WTC11 (cell line): ENCODE data around the gene MARVELD2. TPM values are rescaled to one million over a fixed set of nuclear protein-coding genes. Genes with fewer than 3 reads are reported as not detected.
"Not testable (repeated sequence)": the region's sequence is repeated elsewhere in the genome, so short reads cannot be mapped to it uniquely, and the experiment has no call there.

ENCODE experiments used
- ATAC-seq: fragments of 200-7000 bp; cut with Tn5 transposase; 2 replicates; pipeline ENCODE4 v1.10.0; 2021; ENCODE audit warnings: mild to moderate bottlenecking, moderate library complexity
- CTCF ChIA-PET: fragments of 300-600 bp; sonication (Branson Sonifier 250); formaldehyde crosslinking; loops from one replicate; lab custom pipeline; 2021; ENCODE audit warnings: antibody characterized with exemption; lab: Charles Lee
- POLR2A ChIA-PET: fragments of 350-600 bp; sonication (Branson Sonifier 250); formaldehyde crosslinking; loops from one replicate; lab custom pipeline; 2021; ENCODE audit warnings: antibody characterized with exemption; lab: Charles Lee
- DNase-seq: peaks from one replicate; pipeline ENCODE4 v3.0.0; 2021; ENCODE audit warnings: low spot score
- H3K27ac Mint-ChIP-seq: 2 replicates; pipeline ENCODE4 v1.8.0; 2021; ENCODE audit warnings: mixed read lengths
- H3K27me3 Mint-ChIP-seq: 2 replicates; pipeline ENCODE4 v1.8.0; 2021; ENCODE audit warnings: low read depth, mild to moderate bottlenecking, moderate library complexity, mixed read lengths
- H3K36me3 Mint-ChIP-seq: 2 replicates; pipeline ENCODE4 v1.8.0; 2021; ENCODE audit warnings: mixed read lengths
- H3K4me1 Mint-ChIP-seq: 2 replicates; pipeline ENCODE4 v1.8.0; 2022; ENCODE audit warnings: mixed read lengths
- H3K4me3 Mint-ChIP-seq: 2 replicates; pipeline ENCODE4 v1.8.0; 2021; ENCODE audit warnings: mild to moderate bottlenecking, moderate library complexity, mixed read lengths
- H3K9me3 Mint-ChIP-seq: 2 replicates; pipeline ENCODE4 v1.8.0; 2021; ENCODE audit warnings: mixed read lengths
- CBFB ChIP-seq: sonication (generic); formaldehyde crosslinking; IDR thresholded peaks from 2 replicates; pipeline ENCODE4 v1.8.1; 2022; ENCODE audit warnings: mild to moderate bottlenecking, low read depth, missing genetic modification reagents
- ELF4 ChIP-seq: sonication (generic); formaldehyde crosslinking; IDR thresholded peaks from 2 replicates; pipeline ENCODE4 v1.8.1; 2022; ENCODE audit warnings: low read depth, mild to moderate bottlenecking, moderate library complexity, missing genetic modification reagents
- GABPB1 ChIP-seq: sonication (generic); formaldehyde crosslinking; IDR thresholded peaks from 2 replicates; pipeline ENCODE4 v1.8.1; 2023; ENCODE audit warnings: mild to moderate bottlenecking, missing genetic modification reagents
- GTF2I ChIP-seq: fragments of 250-450 bp; sonication (Bioruptor Pico); conservative IDR thresholded peaks from 2 replicates; pipeline ENCODE4 v1.4.0; 2021; ENCODE audit warnings: mild to moderate bottlenecking
- JUN ChIP-seq: sonication (generic); formaldehyde crosslinking; IDR thresholded peaks from 2 replicates; pipeline ENCODE4 v1.8.0; 2023; ENCODE audit warnings: mild to moderate bottlenecking, missing genetic modification reagents
- KAT7 ChIP-seq: sonication (generic); formaldehyde crosslinking; IDR thresholded peaks from 2 replicates; pipeline ENCODE4 v1.8.1; 2023; ENCODE audit warnings: missing genetic modification reagents, mild to moderate bottlenecking, borderline replicate concordance
- NFE2L1 ChIP-seq: sonication (generic); formaldehyde crosslinking; IDR thresholded peaks from 2 replicates; pipeline ENCODE4 v1.8.1; 2023; ENCODE audit warnings: missing genetic modification reagents
- NR2C2 ChIP-seq: sonication (generic); formaldehyde crosslinking; IDR thresholded peaks from 2 replicates; pipeline ENCODE4 v1.8.0; 2022; ENCODE audit warnings: mild to moderate bottlenecking, missing genetic modification reagents
- ZNF263 ChIP-seq: sonication (generic); formaldehyde crosslinking; IDR thresholded peaks from 2 replicates; pipeline ENCODE4 v1.8.1; 2022; ENCODE audit warnings: low read depth, mild to moderate bottlenecking, moderate library complexity, missing genetic modification reagents
- ZNF423 ChIP-seq: fragments of 250-450 bp; sonication (Bioruptor Pico); IDR thresholded peaks from 2 replicates; pipeline ENCODE4 v2.1.2; 2022; ENCODE audit warnings: mild to moderate bottlenecking, moderate library complexity
- ZNF671 ChIP-seq: fragments of 250-450 bp; sonication (Bioruptor Pico); IDR thresholded peaks from 2 replicates; pipeline ENCODE4 v1.8.0; 2021; ENCODE audit warnings: mild to moderate bottlenecking
- total RNA-seq: library from RNA; stranded (reverse); gene quantifications from 3 replicates; pipeline ENCODE4 v1.2.3, GENCODE V29; 2021
- TF ChIP-seq, protein P1 (sequence below): sonication (generic); formaldehyde crosslinking; IDR thresholded peaks from 2 replicates; pipeline ENCODE4 v1.8.0; 2023; ENCODE audit warnings: missing genetic modification reagents, mild to moderate bottlenecking, borderline replicate concordance
- TF ChIP-seq, protein P2 (sequence below): sonication (generic); formaldehyde crosslinking; conservative IDR thresholded peaks from 2 replicates; pipeline ENCODE4 v1.8.1; 2023; ENCODE audit warnings: mild to moderate bottlenecking, low read depth, missing genetic modification reagents, moderate library complexity
- TF ChIP-seq, protein P3 (sequence below): fragments of 250-450 bp; sonication (Bioruptor Pico); IDR thresholded peaks from 2 replicates; pipeline ENCODE4 v1.9.0; 2021; ENCODE audit warnings: mild to moderate bottlenecking, borderline replicate concordance

MARVELD2 gene
- total RNA-seq, 1 experiment from 2014 or later: 28.6 TPM

DNA sequence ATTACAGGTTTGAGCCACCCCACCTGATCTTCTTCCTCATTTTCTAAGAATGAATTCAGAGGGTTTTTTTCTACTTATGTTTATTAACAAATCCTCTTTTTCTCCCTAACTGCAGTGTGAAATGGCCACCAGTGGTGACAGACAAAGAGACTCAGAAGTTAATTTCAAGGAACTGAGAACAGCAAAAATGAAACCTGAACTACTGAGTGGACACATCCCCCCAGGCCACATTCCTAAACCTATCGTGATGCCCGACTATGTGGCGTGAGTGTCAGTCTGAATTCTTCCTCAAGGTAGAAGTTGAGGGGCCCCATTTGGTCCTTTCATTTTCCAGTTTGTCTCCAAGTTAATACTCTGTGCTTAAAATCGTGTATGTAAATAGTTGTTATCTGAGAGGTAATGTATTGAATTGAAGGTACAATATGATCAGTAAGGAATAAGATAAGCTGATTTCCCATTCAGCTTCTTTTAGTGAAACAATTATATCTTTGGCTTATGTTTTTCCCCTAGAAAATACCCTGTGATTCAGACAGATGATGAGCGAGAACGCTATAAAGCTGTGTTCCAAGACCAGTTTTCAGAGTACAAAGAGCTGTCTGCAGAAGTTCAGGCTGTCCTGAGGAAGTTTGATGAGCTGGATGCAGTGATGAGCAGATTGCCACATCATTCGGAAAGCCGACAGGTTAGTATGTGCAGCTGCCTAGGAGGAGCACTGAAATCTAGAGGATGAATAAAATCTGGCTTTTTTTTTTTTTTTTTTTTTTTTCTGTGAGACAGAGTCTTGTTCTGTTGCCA, 17.7 kb downstream of the MARVELD2 start:
- H3K9me3 Mint-ChIP-seq: no peaks in the 10 kb centered on the region
- DNase-seq: no peak
- POLR2A ChIA-PET: interaction anchor here (0.7 kb wide), 2 partner anchors 17 to 48 kb away, joined by 4 to 8 read pairs; partner anchors contain the start of gene MARVELD2
- peaks cover 33% of the 10 kb centered on the region for H3K36me3 Mint-ChIP-seq
- no peaks in the 10 kb centered on the region for H3K4me1 Mint-ChIP-seq
- ATAC-seq: no peak
- no peaks in the 10 kb centered on the region for H3K27me3 Mint-ChIP-seq
- TF ChIP-seq, protein P1, sequence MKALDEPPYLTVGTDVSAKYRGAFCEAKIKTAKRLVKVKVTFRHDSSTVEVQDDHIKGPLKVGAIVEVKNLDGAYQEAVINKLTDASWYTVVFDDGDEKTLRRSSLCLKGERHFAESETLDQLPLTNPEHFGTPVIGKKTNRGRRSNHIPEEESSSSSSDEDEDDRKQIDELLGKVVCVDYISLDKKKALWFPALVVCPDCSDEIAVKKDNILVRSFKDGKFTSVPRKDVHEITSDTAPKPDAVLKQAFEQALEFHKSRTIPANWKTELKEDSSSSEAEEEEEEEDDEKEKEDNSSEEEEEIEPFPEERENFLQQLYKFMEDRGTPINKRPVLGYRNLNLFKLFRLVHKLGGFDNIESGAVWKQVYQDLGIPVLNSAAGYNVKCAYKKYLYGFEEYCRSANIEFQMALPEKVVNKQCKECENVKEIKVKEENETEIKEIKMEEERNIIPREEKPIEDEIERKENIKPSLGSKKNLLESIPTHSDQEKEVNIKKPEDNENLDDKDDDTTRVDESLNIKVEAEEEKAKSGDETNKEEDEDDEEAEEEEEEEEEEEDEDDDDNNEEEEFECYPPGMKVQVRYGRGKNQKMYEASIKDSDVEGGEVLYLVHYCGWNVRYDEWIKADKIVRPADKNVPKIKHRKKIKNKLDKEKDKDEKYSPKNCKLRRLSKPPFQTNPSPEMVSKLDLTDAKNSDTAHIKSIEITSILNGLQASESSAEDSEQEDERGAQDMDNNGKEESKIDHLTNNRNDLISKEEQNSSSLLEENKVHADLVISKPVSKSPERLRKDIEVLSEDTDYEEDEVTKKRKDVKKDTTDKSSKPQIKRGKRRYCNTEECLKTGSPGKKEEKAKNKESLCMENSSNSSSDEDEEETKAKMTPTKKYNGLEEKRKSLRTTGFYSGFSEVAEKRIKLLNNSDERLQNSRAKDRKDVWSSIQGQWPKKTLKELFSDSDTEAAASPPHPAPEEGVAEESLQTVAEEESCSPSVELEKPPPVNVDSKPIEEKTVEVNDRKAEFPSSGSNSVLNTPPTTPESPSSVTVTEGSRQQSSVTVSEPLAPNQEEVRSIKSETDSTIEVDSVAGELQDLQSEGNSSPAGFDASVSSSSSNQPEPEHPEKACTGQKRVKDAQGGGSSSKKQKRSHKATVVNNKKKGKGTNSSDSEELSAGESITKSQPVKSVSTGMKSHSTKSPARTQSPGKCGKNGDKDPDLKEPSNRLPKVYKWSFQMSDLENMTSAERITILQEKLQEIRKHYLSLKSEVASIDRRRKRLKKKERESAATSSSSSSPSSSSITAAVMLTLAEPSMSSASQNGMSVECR (CRISPR knock-in tag): no peak
- TF ChIP-seq NFE2L1 (CRISPR knock-in tag) (no peak), ZNF671 (CRISPR knock-in tag) (no peak), ELF4 (no peak), CBFB (CRISPR knock-in tag) (no peak), JUN (CRISPR knock-in tag) (no peak), NR2C2 (no peak)
- TF ChIP-seq, protein P2, sequence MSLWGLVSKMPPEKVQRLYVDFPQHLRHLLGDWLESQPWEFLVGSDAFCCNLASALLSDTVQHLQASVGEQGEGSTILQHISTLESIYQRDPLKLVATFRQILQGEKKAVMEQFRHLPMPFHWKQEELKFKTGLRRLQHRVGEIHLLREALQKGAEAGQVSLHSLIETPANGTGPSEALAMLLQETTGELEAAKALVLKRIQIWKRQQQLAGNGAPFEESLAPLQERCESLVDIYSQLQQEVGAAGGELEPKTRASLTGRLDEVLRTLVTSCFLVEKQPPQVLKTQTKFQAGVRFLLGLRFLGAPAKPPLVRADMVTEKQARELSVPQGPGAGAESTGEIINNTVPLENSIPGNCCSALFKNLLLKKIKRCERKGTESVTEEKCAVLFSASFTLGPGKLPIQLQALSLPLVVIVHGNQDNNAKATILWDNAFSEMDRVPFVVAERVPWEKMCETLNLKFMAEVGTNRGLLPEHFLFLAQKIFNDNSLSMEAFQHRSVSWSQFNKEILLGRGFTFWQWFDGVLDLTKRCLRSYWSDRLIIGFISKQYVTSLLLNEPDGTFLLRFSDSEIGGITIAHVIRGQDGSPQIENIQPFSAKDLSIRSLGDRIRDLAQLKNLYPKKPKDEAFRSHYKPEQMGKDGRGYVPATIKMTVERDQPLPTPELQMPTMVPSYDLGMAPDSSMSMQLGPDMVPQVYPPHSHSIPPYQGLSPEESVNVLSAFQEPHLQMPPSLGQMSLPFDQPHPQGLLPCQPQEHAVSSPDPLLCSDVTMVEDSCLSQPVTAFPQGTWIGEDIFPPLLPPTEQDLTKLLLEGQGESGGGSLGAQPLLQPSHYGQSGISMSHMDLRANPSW: no peak
- H3K27ac Mint-ChIP-seq: 0 out of 2 replicates have a peak overlapping the region, but pooled peaks have one; percentile 21
- CTCF ChIA-PET: no interaction called here
- no peak overlapping the region for H3K4me3 Mint-ChIP-seq

DNA sequence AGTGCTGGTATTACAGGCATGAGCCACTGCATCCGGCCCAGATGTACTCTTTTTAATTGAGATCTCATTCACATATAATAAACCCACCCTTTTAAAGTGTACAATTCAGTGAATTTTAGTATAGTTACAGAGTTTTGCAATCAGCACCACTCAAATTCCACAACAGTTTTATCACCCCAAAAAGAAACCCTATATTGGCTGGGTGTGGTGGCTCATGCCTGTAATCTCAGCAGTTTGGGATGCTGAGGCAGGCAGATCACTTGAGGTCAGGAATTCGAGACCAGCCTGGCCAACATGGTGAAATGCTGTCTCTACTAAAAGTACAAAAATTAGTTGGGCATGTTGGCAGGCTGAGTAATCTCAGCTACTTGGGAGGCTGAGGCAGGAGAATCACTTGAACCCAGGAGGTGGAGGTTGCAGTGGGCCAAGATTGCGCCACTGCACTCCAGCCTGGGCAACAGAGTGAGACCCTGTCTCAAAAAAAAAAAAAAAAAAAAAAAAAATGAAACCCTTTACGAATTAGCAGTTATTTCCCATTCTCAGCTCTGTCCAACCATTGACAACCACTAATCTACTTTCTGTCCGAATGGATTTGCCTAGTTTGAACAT, 20.5 kb downstream of the MARVELD2 start:
- H3K4me3 Mint-ChIP-seq, H3K27me3 Mint-ChIP-seq, POLR2A ChIA-PET, ATAC-seq, H3K9me3 Mint-ChIP-seq, H3K4me1 Mint-ChIP-seq, DNase-seq, CTCF ChIA-PET, H3K27ac Mint-ChIP-seq: not testable (repeated sequence)
- peaks cover 38% of the 10 kb centered on the region for H3K36me3 Mint-ChIP-seq

DNA sequence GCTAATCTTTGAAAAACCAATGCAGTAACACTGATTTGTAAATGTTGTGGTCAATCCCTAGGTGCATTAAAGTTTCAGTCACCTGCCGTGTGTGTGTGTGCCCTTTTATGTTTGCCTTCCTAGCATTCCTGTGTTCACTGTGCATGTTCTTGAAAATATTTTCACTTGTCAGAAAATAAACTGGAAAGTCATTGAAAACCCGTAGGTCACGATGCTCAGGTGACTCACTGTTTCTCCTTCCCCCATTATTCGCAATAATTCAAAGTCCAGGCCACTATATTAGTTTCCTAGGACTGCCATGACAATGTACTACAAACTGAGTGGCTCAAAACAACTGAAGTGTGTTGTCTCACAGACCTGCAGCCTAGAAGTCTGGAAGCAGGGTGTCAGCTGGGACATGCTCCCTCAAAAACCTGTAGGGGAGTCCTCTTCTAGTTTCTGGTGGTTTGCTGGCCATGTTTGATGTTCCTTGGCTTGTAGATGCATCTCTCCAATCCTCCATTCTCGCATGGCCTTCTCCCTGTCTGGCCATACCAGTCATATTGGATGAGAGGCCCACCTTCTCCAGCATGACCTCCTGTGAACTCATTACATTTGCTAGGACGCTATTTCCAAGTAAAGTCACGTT, 29.3 kb downstream of the MARVELD2 start:
- no peak for ATAC-seq
- TF ChIP-seq, protein P3, sequence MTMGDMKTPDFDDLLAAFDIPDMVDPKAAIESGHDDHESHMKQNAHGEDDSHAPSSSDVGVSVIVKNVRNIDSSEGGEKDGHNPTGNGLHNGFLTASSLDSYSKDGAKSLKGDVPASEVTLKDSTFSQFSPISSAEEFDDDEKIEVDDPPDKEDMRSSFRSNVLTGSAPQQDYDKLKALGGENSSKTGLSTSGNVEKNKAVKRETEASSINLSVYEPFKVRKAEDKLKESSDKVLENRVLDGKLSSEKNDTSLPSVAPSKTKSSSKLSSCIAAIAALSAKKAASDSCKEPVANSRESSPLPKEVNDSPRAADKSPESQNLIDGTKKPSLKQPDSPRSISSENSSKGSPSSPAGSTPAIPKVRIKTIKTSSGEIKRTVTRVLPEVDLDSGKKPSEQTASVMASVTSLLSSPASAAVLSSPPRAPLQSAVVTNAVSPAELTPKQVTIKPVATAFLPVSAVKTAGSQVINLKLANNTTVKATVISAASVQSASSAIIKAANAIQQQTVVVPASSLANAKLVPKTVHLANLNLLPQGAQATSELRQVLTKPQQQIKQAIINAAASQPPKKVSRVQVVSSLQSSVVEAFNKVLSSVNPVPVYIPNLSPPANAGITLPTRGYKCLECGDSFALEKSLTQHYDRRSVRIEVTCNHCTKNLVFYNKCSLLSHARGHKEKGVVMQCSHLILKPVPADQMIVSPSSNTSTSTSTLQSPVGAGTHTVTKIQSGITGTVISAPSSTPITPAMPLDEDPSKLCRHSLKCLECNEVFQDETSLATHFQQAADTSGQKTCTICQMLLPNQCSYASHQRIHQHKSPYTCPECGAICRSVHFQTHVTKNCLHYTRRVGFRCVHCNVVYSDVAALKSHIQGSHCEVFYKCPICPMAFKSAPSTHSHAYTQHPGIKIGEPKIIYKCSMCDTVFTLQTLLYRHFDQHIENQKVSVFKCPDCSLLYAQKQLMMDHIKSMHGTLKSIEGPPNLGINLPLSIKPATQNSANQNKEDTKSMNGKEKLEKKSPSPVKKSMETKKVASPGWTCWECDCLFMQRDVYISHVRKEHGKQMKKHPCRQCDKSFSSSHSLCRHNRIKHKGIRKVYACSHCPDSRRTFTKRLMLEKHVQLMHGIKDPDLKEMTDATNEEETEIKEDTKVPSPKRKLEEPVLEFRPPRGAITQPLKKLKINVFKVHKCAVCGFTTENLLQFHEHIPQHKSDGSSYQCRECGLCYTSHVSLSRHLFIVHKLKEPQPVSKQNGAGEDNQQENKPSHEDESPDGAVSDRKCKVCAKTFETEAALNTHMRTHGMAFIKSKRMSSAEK (CRISPR knock-in tag): no peak
- no peak for TF ChIP-seq JUN (CRISPR knock-in tag)
- no peak for TF ChIP-seq GTF2I
- no peak for TF ChIP-seq ZNF263 (CRISPR knock-in tag)
- TF ChIP-seq KAT7 (CRISPR knock-in tag): no peak
- no peak for TF ChIP-seq ZNF423
- peak; percentile 26; the same call in 1 of the 2 replicates for TF ChIP-seq GABPB1
- Mint-ChIP-seq H3K4me1 (no peaks in the 10 kb centered on the region), H3K27me3 (no peaks in the 10 kb centered on the region), H3K27ac (0 out of 2 replicates have a peak overlapping the region, but pooled peaks have one; percentile 83), H3K9me3 (no peaks in the 10 kb centered on the region), H3K4me3 (no peak overlapping the region), H3K36me3 (no peaks in the 10 kb centered on the region; the same call in 1 of the 2 replicates)
- CTCF ChIA-PET: no interaction called here
- POLR2A ChIA-PET: no interaction called here
- DNase-seq: no peak
